ENCODE data around the gene NEO1. TPM values are rescaled to one million over a fixed set of nuclear protein-coding genes. Genes with fewer than 3 reads are reported as not detected.

The NEO1 gene
- total RNA-seq, 1 donor from 2014 or later, result 136 TPM

GRCh38 chr15:73338606-73339374 lies 286.5 kb downstream of the NEO1 start:
- Mint-ChIP-seq H3K36me3 (no peaks in the 10 kb centered on the region), H3K4me1 (no peaks in the 10 kb centered on the region), H3K4me3 (no peak overlapping the region), H3K9me3 (no peaks in the 10 kb centered on the region), H3K27ac (no peak overlapping the region), H3K27me3 (ENCODE audit: low read depth) (peaks cover 5% of the 10 kb centered on the region)
- no peak for DNase-seq (ENCODE audit: low spot score in 2 of 2, unreplicated experiment in 2 of 2)
- TF ChIP-seq CTCF (IDR thresholded peaks at IDR 0.05; ENCODE audit: unreplicated experiment), result no peak

- Mint-ChIP-seq H3K27ac (no peak overlapping the region), H3K36me3 (no peaks in the 10 kb centered on the region), H3K9me3 (no peaks in the 10 kb centered on the region), H3K4me1 (no peaks in the 10 kb centered on the region), H3K27me3 (ENCODE audit: low read depth) (peaks cover 5% of the 10 kb centered on the region), H3K4me3 (no peak overlapping the region)
- TF ChIP-seq CTCF (IDR thresholded peaks at IDR 0.05; ENCODE audit: unreplicated experiment), result no peak
- no peak for DNase-seq (ENCODE audit: low spot score in 2 of 2, unreplicated experiment in 2 of 2)
Observed at GRCh38 chr15:73340502-73341192, 288.4 kb downstream of the NEO1 start.

GRCh38 chr15:73341886-73342600 lies 289.8 kb downstream of the NEO1 start:
- Mint-ChIP-seq H3K36me3 (no peaks in the 10 kb centered on the region), H3K27me3 (ENCODE audit: low read depth) (peaks cover 3% of the 10 kb centered on the region), H3K4me3 (no peak overlapping the region), H3K9me3 (no peaks in the 10 kb centered on the region), H3K27ac (no peak overlapping the region), H3K4me1 (no peaks in the 10 kb centered on the region)
- DNase-seq (ENCODE audit: low spot score in 2 of 2, unreplicated experiment in 2 of 2), result no peak
- TF ChIP-seq CTCF (IDR thresholded peaks at IDR 0.05; ENCODE audit: unreplicated experiment), result no peak

GRCh38 chr15:73344056-73344455 lies 291.8 kb downstream of the NEO1 start:
- Mint-ChIP-seq H3K9me3 (no peaks in the 10 kb centered on the region), H3K4me3 (no peak overlapping the region), H3K27me3 (ENCODE audit: low read depth) (peaks cover 16% of the 10 kb centered on the region), H3K27ac (no peak overlapping the region), H3K4me1 (no peaks in the 10 kb centered on the region), H3K36me3 (no peaks in the 10 kb centered on the region)
- no peak for TF ChIP-seq CTCF (IDR thresholded peaks at IDR 0.05; ENCODE audit: unreplicated experiment)
- DNase-seq (ENCODE audit: low spot score in 2 of 2, unreplicated experiment in 2 of 2), result no peak

GRCh38 chr15:73345658-73346057 lies 293.4 kb downstream of the NEO1 start:
- no peaks in the 10 kb centered on the region for H3K36me3 Mint-ChIP-seq
- H3K4me3 Mint-ChIP-seq, result no peak overlapping the region
- H3K9me3 Mint-ChIP-seq, result no peaks in the 10 kb centered on the region
- no peak for DNase-seq (ENCODE audit: low spot score in 2 of 2, unreplicated experiment in 2 of 2)
- H3K4me1 Mint-ChIP-seq, result no peaks in the 10 kb centered on the region
- H3K27ac Mint-ChIP-seq, result no peak overlapping the region
- peaks cover 16% of the 10 kb centered on the region for H3K27me3 Mint-ChIP-seq (ENCODE audit: low read depth)
- no peak for TF ChIP-seq CTCF (IDR thresholded peaks at IDR 0.05; ENCODE audit: unreplicated experiment)
